ENCODE data around the gene ARL10.
"Not testable (repeated sequence)": the region's sequence is repeated elsewhere in the genome, so short reads cannot be mapped to it uniquely, and the experiment has no call there.

ARL10 gene

GRCh38 chr5:176389135-176390123, 24.1 kb downstream of the ARL10 start:
- no peak for DNase-seq

GRCh38 chr5:176391479-176391878, 26.2 kb downstream of the ARL10 start:
- DNase-seq, result no peak

GRCh38 chr5:176391999-176392398, 26.7 kb downstream of the ARL10 start:
- no peak for DNase-seq

GRCh38 chr5:176392526-176392925, 27.2 kb downstream of the ARL10 start:
- DNase-seq, result no peak

GRCh38 chr5:176394096-176394495, 28.8 kb downstream of the ARL10 start:
- no peak for DNase-seq

- DNase-seq, result no peak
Observed at GRCh38 chr5:176394881-176395675, 29.8 kb downstream of the ARL10 start.

- DNase-seq, result no peak
Observed at GRCh38 chr5:176396330-176396729, 31.0 kb downstream of the ARL10 start.

- DNase-seq, result no peak
Observed at GRCh38 chr5:176397736-176398420, 32.6 kb downstream of the ARL10 start.

GRCh38 chr5:176400382-176401156, 35.3 kb downstream of the ARL10 start:
- DNase-seq, result no peak

- DNase-seq, result no peak
Observed at GRCh38 chr5:176401281-176402205, 36.3 kb downstream of the ARL10 start.

GRCh38 chr5:176405656-176406435, 40.6 kb downstream of the ARL10 start:
- DNase-seq, result no peak

- DNase-seq, result no peak
Observed at GRCh38 chr5:176406436-176407052, 41.3 kb downstream of the ARL10 start.

- no peak for DNase-seq
Observed at GRCh38 chr5:176407456-176408251, 42.4 kb downstream of the ARL10 start.

GRCh38 chr5:176408252-176408573, 42.9 kb downstream of the ARL10 start:
- DNase-seq, result not testable (repeated sequence)

- no peak for DNase-seq
Observed at GRCh38 chr5:176408590-176408989, 43.3 kb downstream of the ARL10 start.

GRCh38 chr5:176409765-176410164, 44.5 kb downstream of the ARL10 start:
- DNase-seq, result no peak

- DNase-seq, result no peak
Observed at GRCh38 chr5:176410486-176411180, 45.3 kb downstream of the ARL10 start.

- DNase-seq, result no peak
Observed at GRCh38 chr5:176412517-176413254, 47.4 kb downstream of the ARL10 start.

Data from NCI-H1105 treated with DMSO at 0.1 percent for 48 hours (cell line).